ENCODE data around the gene UBP1. TPM values are rescaled to one million over a fixed set of nuclear protein-coding genes. Genes with fewer than 3 reads are reported as not detected.

UBP1 gene
- total and polyA plus RNA-seq, 4 donors = 6.8 to 36.9 (median 16.5) TPM

DNA sequence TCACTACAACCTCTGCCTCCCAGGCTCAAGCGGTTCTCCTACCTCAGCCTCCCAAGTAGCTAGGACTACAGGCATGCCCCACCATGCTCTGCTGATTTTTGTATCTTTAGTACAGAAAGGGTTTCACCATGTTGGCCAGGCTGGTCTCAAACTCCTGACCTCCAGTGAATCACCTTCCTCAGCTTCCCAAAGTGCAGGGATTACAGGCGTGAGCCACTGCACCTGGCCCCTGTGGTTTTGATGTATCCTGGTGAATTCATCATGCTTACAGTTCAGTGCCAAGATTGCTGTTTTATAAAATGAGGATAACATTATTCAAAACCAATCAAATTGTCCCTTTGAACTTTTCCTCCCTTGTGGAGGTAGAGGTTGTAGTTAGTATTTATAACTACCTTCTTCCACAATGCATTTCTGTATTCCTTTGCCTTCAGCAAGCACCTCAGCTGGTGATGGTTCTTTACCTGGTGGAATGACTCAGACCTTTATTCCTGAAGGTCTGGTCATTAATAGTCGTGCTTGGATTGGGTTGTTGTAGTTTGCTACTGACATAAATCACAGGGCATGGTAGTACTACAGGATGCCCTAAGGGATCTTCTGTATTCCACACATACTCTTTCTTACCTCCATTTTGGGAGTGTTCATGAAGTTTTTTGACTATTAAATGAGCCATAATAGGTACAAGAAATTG, 76.9 kb downstream of the UBP1 start:
- Histone ChIP-seq H3K36me3 (ENCODE audit: control insufficient read depth in 4 of 4, insufficient read depth in 3 of 4, low read depth in 1 of 4, low read length in 3 of 4) (no peaks in the 10 kb centered on the region), H3K4me3 (ENCODE audit: low read depth in 1 of 3, low read length in 3 of 3) (no peak overlapping the region), H3K4me1 (ENCODE audit: control insufficient read depth in 4 of 4, insufficient read depth in 4 of 4, low read length in 3 of 4) (no peaks in the 10 kb centered on the region), H3K9me3 (ENCODE audit: control insufficient read depth in 4 of 4, low read length in 3 of 4) (no peaks in the 10 kb centered on the region), H3K27ac (ENCODE audit: low read depth in 1 of 2, low read length in 2 of 2) (no peak overlapping the region), H3K27me3 (ENCODE audit: control insufficient read depth in 4 of 4, insufficient read depth in 4 of 4, low read length in 3 of 4) (no peaks in the 10 kb centered on the region), H3K9ac (ENCODE audit: low read depth in 1 of 2, low read length in 2 of 2) (no peak overlapping the region)
- TF ChIP-seq FOXA2 (IDR thresholded peaks at IDR 0.05) (no peak), JUND (IDR thresholded peaks at IDR 0.05) (no peak), NR2F2 (IDR thresholded peaks at IDR 0.05) (no peak), HNF4A (conservative IDR thresholded peaks at IDR 0.05) (no peak), GABPA (IDR thresholded peaks at IDR 0.05 in 1 of 2, conservative IDR thresholded peaks at IDR 0.05 in 1 of 2) (no peak)
- TF ChIP-seq, protein P1, sequence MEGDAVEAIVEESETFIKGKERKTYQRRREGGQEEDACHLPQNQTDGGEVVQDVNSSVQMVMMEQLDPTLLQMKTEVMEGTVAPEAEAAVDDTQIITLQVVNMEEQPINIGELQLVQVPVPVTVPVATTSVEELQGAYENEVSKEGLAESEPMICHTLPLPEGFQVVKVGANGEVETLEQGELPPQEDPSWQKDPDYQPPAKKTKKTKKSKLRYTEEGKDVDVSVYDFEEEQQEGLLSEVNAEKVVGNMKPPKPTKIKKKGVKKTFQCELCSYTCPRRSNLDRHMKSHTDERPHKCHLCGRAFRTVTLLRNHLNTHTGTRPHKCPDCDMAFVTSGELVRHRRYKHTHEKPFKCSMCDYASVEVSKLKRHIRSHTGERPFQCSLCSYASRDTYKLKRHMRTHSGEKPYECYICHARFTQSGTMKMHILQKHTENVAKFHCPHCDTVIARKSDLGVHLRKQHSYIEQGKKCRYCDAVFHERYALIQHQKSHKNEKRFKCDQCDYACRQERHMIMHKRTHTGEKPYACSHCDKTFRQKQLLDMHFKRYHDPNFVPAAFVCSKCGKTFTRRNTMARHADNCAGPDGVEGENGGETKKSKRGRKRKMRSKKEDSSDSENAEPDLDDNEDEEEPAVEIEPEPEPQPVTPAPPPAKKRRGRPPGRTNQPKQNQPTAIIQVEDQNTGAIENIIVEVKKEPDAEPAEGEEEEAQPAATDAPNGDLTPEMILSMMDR (IDR thresholded peaks at IDR 0.05; ENCODE audit: low read depth, low read length, missing input control) = no peak
- no peak for DNase-seq (ENCODE audit: low spot score)
- WGBS = 86% methylated on average over 3 of the region's 3 CpGs

DNA sequence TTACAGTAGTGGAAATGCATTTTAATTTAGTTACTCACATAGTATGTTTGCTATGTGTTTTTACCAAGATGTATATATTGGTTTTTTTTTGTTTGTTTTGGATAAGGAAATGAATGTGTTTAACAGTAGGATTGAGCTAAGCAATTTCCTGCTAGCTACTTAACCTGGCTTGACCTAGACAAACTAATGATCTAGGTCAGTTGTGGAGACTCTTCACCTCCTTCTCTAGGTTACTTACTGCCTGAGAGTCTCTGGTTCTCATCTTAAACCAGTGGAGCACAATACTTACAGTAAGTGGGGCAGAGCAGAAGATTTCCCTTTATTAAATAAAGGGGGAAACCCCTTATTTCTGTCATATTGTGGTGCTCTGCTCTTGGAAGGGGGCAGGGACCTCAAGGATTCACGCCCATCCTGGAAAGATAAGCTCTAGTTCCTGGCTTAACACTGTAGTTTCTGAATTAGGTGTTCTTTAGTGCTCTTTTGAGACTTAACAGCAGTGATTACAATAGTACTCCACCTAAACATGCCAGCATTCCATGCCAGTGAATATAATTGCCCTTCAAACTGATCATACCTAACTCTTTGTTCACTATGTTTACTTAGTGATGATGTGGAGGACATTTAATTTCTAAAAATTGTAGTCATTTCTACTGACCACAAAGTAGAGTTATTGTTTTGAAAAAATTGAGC, 79.9 kb downstream of the UBP1 start:
- Histone ChIP-seq H3K9me3 (ENCODE audit: control insufficient read depth in 4 of 4, low read length in 3 of 4) (no peaks in the 10 kb centered on the region), H3K4me3 (ENCODE audit: low read depth in 1 of 3, low read length in 3 of 3) (no peak overlapping the region), H3K4me1 (ENCODE audit: control insufficient read depth in 4 of 4, insufficient read depth in 4 of 4, low read length in 3 of 4) (no peaks in the 10 kb centered on the region), H3K27me3 (ENCODE audit: control insufficient read depth in 4 of 4, insufficient read depth in 4 of 4, low read length in 3 of 4) (no peaks in the 10 kb centered on the region), H3K27ac (ENCODE audit: low read depth in 1 of 2, low read length in 2 of 2) (no peak overlapping the region), H3K36me3 (ENCODE audit: control insufficient read depth in 4 of 4, insufficient read depth in 3 of 4, low read depth in 1 of 4, low read length in 3 of 4) (no peaks in the 10 kb centered on the region), H3K9ac (ENCODE audit: low read depth in 1 of 2, low read length in 2 of 2) (no peak overlapping the region)
- WGBS = 69% methylated on average over 1 of the region's 1 CpG
- TF ChIP-seq FOXA1 (IDR thresholded peaks at IDR 0.05) (no peak), REST (IDR thresholded peaks at IDR 0.05) (no peak), ZBTB33 (IDR thresholded peaks at IDR 0.05) (no peak), FOXA2 (IDR thresholded peaks at IDR 0.05) (no peak), JUND (IDR thresholded peaks at IDR 0.05) (no peak)
- DNase-seq (ENCODE audit: low spot score) = no peak

All from liver (tissue), 9 donors.